Small intestine (tissue), 7 donors: ENCODE results near the gene PPIF. TPM values are rescaled to one million over a fixed set of nuclear protein-coding genes. Genes with fewer than 3 reads are reported as not detected.

Source experiments
- DNase-seq, 2 donors: peaks; one replicate each; pipeline versions ENCODE4 v3.0.0 to v3.0.0-alpha.2; 2013
- FAIRE-seq: peaks from 2 replicates; lab custom pipeline; 2012; peaks lifted over from hg19 to GRCh38; lab: Jason Lieb, UNC
- H3K27ac ChIP-seq, 3 donors: one replicate each; pipeline ENCODE4 v1.5.1; 2013; ENCODE audit warnings: low read length in 2 of 3, mild to moderate bottlenecking in 2 of 3, control low read depth in 1 of 3, inconsistent platforms in 1 of 3, low read depth in 1 of 3, moderate library complexity in 1 of 3
- H3K27me3 ChIP-seq, 3 donors: one replicate each; pipeline ENCODE4 v1.6.1; 2013; ENCODE audit warnings: low read length in 3 of 3, inconsistent platforms in 1 of 3; ENCODE audit not compliant: control insufficient read depth in 3 of 3, insufficient read depth in 3 of 3
- H3K36me3 ChIP-seq, 3 donors: one replicate each; pipeline ENCODE4 v1.6.1; 2013; ENCODE audit warnings: low read length in 3 of 3, inconsistent platforms in 1 of 3, low read depth in 1 of 3, mild to moderate bottlenecking in 1 of 3, moderate library complexity in 1 of 3; ENCODE audit not compliant: control insufficient read depth in 3 of 3, insufficient read depth in 2 of 3
- H3K4me1 ChIP-seq, 3 donors: one replicate each; pipeline ENCODE4 v1.6.1; 2013; ENCODE audit warnings: low read length in 2 of 3, inconsistent platforms in 1 of 3, low read depth in 1 of 3, mild to moderate bottlenecking in 1 of 3, moderate library complexity in 1 of 3; ENCODE audit not compliant: control insufficient read depth in 3 of 3, insufficient read depth in 2 of 3
- H3K4me3 ChIP-seq, 3 donors: one replicate each; pipeline ENCODE4 v1.5.1; 2013; ENCODE audit warnings: low read length in 3 of 3, control low read depth in 1 of 3, inconsistent platforms in 1 of 3, low read depth in 1 of 3, mild to moderate bottlenecking in 1 of 3, moderate library complexity in 1 of 3
- H3K9me3 ChIP-seq, 2 donors: one replicate each; pipeline ENCODE4 v1.6.1; 2013; ENCODE audit warnings: low read depth in 1 of 2, low read length in 1 of 2; ENCODE audit not compliant: control insufficient read depth in 2 of 2, insufficient read depth in 1 of 2
- WGBS, 3 donors: extraction: QIAGEN DNeasy Blood & Tissue Kit; methylation state at CpG; one replicate each; pipeline ENCODE4 v1.1.7; 2013; 5-methylcytosine and 5-hydroxymethylcytosine counted together
- polyA plus RNA-seq, 4 donors: library from polyadenylated mRNA; stranded (reverse) in 3 of 4; unstranded in 1 of 4; fragments of 200-250 nt in 3 of 4; fragments of 120-200 nt in 1 of 4; gene quantifications; one replicate each; pipeline versions ENCODE4 v1.2.1 to v1.2.3, GENCODE V29; 2013
- donor health status: healthy with polysubstance abuse.
- donor health status: control.
- donor health status: control.
- donor health status: Bipolar disorder and iron deficiency.
- donor health status: healthy.

PPIF gene
- polyA plus RNA-seq, 4 donors = 35.3 to 75.5 (median 57.1) TPM

- Histone ChIP-seq H3K4me1 (peaks cover 0 to 42% (median 0%) of the 10 kb centered on the region in 3 donors), H3K9me3 (no peaks in the 10 kb centered on the region), H3K36me3 (peaks cover 0 to 26% (median 0%) of the 10 kb centered on the region in 3 donors), H3K27me3 (no peaks in the 10 kb centered on the region), H3K4me3 (no peak overlapping the region), H3K27ac (peak overlapping the region in 2 of 3 donors; percentile 5 to 86)
- FAIRE-seq (no peak), DNase-seq (no peak)
- 62 to 75% (median 70%) methylated on average over 17 of the region's 17 CpGs for WGBS, 3 donors
Observed at GRCh38 chr10:79397575-79398303, 50.5 kb downstream of the PPIF start.

DNA sequence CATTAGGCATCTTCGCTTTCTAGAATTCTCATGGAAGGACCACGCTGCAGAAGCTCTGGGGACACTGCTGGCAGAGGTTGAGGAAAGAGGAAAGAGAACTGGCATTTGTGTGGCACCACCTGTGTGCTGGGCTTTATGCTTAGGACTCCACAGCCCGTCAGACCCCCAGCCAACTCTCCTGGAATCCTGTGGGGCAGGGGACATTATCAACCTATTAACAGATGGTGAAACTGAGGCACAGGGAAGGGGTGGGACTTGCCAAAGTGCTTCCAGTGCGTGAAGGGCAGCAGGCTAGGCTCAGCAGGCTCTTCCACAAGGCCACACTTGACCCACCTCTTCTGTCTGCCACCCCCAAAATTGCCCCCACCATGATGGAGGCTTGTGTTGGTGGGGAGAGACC lies 51.4 kb downstream of the PPIF start:
- 84 to 94% (median 91%) methylated on average over 4 of the region's 4 CpGs for WGBS, 3 donors
- H3K4me3 ChIP-seq = no peak overlapping the region
- H3K27me3 ChIP-seq = no peaks in the 10 kb centered on the region
- peak overlapping the region in 2 of 3 donors; percentile 86 to 94 for H3K27ac ChIP-seq
- peaks cover 0 to 41% (median 2%) of the 10 kb centered on the region in 3 donors for H3K4me1 ChIP-seq
- FAIRE-seq (no peak), DNase-seq (no peak)
- H3K9me3 ChIP-seq = no peaks in the 10 kb centered on the region
- H3K36me3 ChIP-seq = peaks cover 0 to 20% (median 0%) of the 10 kb centered on the region in 3 donors

DNA sequence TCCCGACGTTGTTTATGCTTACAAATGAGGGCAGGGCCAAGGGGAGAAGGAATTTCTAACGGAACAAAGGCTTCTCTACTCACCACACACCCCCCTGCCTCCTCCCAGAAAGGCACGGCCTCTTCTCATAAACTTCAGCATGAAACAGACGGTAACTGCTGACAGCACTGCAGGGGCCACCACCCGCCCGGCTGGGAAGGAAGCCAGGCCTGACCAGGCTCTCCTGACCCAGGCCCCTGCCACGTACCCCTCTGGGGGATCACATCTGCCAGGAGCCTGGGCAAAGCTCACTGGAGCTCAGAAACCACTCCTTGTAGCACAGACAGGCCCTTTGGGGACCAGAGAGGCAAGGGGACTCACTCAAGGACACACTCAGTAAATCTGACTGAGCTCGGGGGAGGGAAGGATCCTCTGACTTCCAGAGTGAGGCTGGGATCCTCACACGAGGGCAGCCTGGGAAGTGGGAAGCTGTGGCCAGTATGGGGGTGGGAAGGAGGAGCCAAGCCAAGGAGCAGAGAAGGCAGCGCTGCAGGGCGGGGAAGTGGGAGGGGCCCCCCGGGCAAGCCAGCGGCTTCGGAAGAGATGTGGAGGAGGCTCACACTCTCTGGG lies 52.1 kb downstream of the PPIF start:
- no peak for FAIRE-seq

DNA sequence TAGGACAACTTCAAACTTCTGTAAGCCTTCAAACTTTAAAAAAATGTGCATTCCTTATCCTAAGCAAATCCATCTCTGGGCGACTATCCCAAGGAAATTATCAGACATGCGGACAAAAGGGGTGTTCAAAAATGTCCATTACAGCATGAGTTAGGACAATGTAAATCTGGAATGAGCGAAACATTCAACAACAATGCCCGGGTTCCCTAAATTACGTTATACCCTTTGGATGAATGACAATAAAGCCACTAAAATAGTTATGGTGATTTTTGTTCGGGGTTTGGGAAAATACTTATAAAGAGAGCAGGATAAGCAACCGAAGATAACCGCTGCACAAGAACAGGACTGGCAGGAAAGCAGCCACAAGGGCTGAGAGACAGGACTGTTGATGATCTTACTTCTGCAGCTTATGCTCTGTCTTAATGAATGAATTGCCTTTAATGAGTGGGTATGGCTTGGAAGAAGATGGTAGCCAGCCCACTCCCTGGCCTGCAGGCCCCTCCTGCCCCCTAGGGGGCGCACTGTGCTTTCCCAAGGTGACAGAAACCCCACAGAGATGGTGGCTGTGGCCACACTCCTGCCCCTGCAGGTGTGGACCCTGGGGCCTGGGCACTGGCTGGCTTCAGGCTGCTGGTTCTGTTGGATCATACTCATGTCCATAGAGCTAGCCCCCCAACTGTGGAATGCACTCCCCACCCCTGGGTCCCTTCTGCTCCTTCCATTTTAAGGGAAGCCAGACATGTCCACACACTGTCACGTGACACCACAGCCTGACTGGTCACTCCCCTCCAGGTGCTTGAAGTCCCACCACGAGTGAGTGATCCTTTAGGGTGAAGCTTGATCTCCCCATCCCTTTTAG lies 53.1 kb downstream of the PPIF start:
- Histone ChIP-seq H3K9me3 (no peaks in the 10 kb centered on the region), H3K4me1 (peaks cover 0 to 39% (median 8%) of the 10 kb centered on the region in 3 donors), H3K27me3 (no peaks in the 10 kb centered on the region), H3K4me3 (no peak overlapping the region), H3K27ac (peak overlapping the region in 2 of 3 donors; percentile 61 to 94), H3K36me3 (peaks cover 0 to 13% (median 0%) of the 10 kb centered on the region in 3 donors)
- 69 to 83% (median 76%) methylated on average over 11 of the region's 11 CpGs for WGBS, 3 donors
- FAIRE-seq (no peak), DNase-seq (peak in 1 of 2 donors; percentile 59)

More for the DNA sequence above, 52.1 kb downstream of the PPIF start:
- Histone ChIP-seq H3K27ac (peak overlapping the region in 2 of 3 donors; percentile 86 to 94), H3K4me3 (peak overlapping the region in 1 of 3 donors; percentile 8), H3K4me1 (peaks cover 0 to 39% (median 6%) of the 10 kb centered on the region in 3 donors), H3K36me3 (peaks cover 0 to 13% (median 0%) of the 10 kb centered on the region in 3 donors), H3K9me3 (no peaks in the 10 kb centered on the region), H3K27me3 (no peaks in the 10 kb centered on the region)
- 19 to 23% (median 19%) methylated on average over 15 of the region's 15 CpGs for WGBS, 3 donors
- DNase-seq = peak; percentile 25 to 80

DNA sequence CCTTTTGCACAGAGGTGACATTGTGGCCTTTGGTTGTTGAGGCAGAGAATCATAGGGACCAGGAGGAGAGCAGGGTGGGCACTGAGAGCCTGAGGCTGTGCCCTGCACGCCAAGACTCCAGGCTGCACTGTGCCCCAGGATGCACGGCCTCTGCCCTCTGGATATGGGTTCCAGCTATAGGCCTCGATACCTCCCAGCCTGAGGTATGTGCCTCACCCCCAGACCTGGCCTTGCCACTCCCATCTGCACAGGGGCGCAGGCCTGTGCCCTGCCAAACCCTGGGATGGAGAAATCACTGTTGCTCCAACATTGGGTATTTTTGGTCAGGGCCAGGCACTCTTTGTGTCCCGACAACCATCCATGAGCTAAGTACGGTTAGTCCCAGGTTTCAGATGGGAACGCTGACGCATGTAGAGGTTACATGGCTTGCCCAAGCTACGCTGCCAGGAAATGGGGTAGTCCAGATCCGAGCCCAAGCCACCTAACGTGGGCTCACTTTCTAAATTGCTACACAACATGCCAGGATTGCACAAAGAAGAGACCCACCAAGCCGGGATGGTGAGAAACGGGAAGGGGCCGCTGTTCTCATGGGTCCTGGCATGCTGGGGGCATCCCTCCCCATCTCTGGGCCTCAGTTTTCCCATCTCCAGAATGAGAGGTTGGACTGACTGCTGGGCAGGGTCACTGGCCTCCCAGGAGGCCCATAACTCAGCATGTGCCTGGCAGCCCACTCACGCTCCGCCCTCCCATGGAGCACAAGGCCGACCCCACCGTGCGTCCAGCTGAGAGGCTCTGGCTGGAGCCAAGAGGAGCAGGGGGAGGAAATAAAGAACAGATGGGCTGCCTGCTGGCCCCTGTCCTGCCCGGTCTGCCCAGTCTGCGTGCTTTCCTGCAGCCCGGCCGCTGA lies 54.0 kb downstream of the PPIF start:
- Histone ChIP-seq H3K4me3 (no peak overlapping the region), H3K9me3 (no peaks in the 10 kb centered on the region), H3K27ac (peak overlapping the region in 1 of 3 donors; percentile 61), H3K27me3 (no peaks in the 10 kb centered on the region), H3K36me3 (peaks cover 0 to 19% (median 0%) of the 10 kb centered on the region in 3 donors), H3K4me1 (peaks cover 0 to 48% (median 8%) of the 10 kb centered on the region in 3 donors)
- FAIRE-seq (no peak), DNase-seq (no peak)
- 68 to 92% (median 84%) methylated on average over 23 of the region's 23 CpGs for WGBS, 3 donors

DNA sequence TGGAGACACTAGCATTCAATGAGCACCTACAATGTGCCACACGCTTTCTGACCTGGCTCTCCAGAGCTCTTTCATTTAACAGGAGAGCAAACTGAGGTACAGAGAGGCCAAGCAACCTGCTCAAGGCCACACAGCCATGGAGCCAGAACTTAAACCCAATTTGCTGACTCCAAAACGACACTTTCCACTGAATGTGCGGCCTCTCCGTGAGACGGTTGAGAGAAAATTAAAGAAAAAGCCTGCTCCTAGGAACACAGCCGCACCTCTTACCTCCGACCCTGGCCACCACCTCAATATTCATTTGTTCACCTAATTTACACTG lies 55.3 kb downstream of the PPIF start:
- H3K27me3 ChIP-seq = no peaks in the 10 kb centered on the region
- no peak for FAIRE-seq
- peak overlapping the region in 1 of 3 donors; percentile 15 for H3K27ac ChIP-seq
- no peak for DNase-seq
- H3K9me3 ChIP-seq = no peaks in the 10 kb centered on the region
- H3K4me3 ChIP-seq = no peak overlapping the region
- H3K36me3 ChIP-seq = peaks cover 0 to 22% (median 0%) of the 10 kb centered on the region in 3 donors
- 90 to 96% (median 94%) methylated on average over 7 of the region's 7 CpGs for WGBS, 3 donors
- H3K4me1 ChIP-seq = peaks cover 0 to 57% (median 8%) of the 10 kb centered on the region in 3 donors

- Histone ChIP-seq H3K27ac (peak overlapping the region in 1 of 3 donors; percentile 72), H3K4me3 (no peak overlapping the region), H3K27me3 (no peaks in the 10 kb centered on the region), H3K9me3 (no peaks in the 10 kb centered on the region), H3K4me1 (peaks cover 0 to 58% (median 8%) of the 10 kb centered on the region in 3 donors), H3K36me3 (peaks cover 0 to 24% (median 0%) of the 10 kb centered on the region in 3 donors)
- WGBS, 3 donors = 65 to 73% (median 65%) methylated on average over 8 of the region's 8 CpGs
- DNase-seq (no peak), FAIRE-seq (no peak)
Observed at GRCh38 chr10:79402951-79403350, 55.7 kb downstream of the PPIF start.
